ENCODE results near the gene FMN2.

- no peak for TF ChIP-seq CTCF (IDR thresholded peaks at IDR 0.05; ENCODE audit: low read depth, low read length, poor library complexity, severe bottlenecking)
- TF ChIP-seq EZH2phosphoT487 (IDR thresholded peaks at IDR 0.05; ENCODE audit: borderline replicate concordance, low read length), result no peak
These were observed 190.6 kb downstream of the FMN2 start for GRCh38 chr1:240282061-240282830.

Data from DOHH2 (cell line).